GM13977 (cell line): Measurements from ENCODE around the gene SPATA33.

Experiments
- DNase-seq: peaks from one replicate; pipeline ENCODE4 v3.0.0; 2012; ENCODE audit warnings: low spot score
- CTCF ChIP-seq: IDR thresholded peaks from 2 replicates; pipeline ENCODE4 v1.5.1; 2012; ENCODE audit warnings: mild to moderate bottlenecking, control low read depth; ENCODE audit not compliant: insufficient read depth; ENCODE audit errors: extremely low read depth, missing control alignments
- in situ Hi-C: fragments of 300-500 bp; cut with MboI; formaldehyde crosslinking; loops from one replicate; pipeline ENCODE4 v1.12.0; 2022; ENCODE audit warnings: low sequenced_read_pairs, low pct_unique_long_range_greater_than_20kb, mixed read lengths, inconsistent platforms; ENCODE audit not compliant: unreplicated experiment

The SPATA33 gene

GRCh38 chr16:89701425-89702406 lies 44.1 kb downstream of the SPATA33 start, which contains the start of gene SPATA2L:
TSS of gene SPATA2L (minus strand) at chr16:89701705. CDS start at chr16:89701232, 473 bp downstream.
- TF ChIP-seq CTCF, result peak; percentile 35
- in situ Hi-C loops, result no loop called here
- DNase-seq, result peak; percentile 99

GRCh38 chr16:89704281-89704680 lies 46.6 kb downstream of the SPATA33 start:
- TF ChIP-seq CTCF, result no peak
- no peak for DNase-seq
- in situ Hi-C loops, result no loop called here

- TF ChIP-seq CTCF, result no peak
- DNase-seq, result no peak
- in situ Hi-C loops, result no loop called here
Observed at GRCh38 chr16:89705006-89705405, 47.4 kb downstream of the SPATA33 start.

- in situ Hi-C loops, result no loop called here
- no peak for TF ChIP-seq CTCF
Observed at GRCh38 chr16:89706518-89707260, 49.1 kb downstream of the SPATA33 start.

GRCh38 chr16:89707695-89708094 lies 50.1 kb downstream of the SPATA33 start:
- in situ Hi-C loops, result no loop called here
- no peak for DNase-seq
- TF ChIP-seq CTCF, result no peak

More at GRCh38 chr16:89706518-89707260, 49.1 kb downstream of the SPATA33 start:
- no peak for DNase-seq

GRCh38 chr16:89708481-89708931 lies 50.9 kb downstream of the SPATA33 start:
- in situ Hi-C loops, result no loop called here
- DNase-seq, result no peak
- TF ChIP-seq CTCF, result no peak
